Skin epidermis (tissue), 12 donors: ENCODE results near the gene LRRC27.
"Not testable (repeated sequence)": the region's sequence is repeated elsewhere in the genome, so short reads cannot be mapped to it uniquely, and the experiment has no call there.

ENCODE experiments used
- H3K27ac ChIP-seq, 21 experiments: fragments of 200-600 bp; sonication (generic) in 11 of 21; one replicate each; pipeline ENCODE4 v1.5.0; 2020; ENCODE audit warnings: mild to moderate bottlenecking in 3 of 21, inconsistent platforms in 2 of 21, moderate library complexity in 2 of 21
- H3K4me3 ChIP-seq, 7 experiments: fragments of 200-600 bp; sonication (generic) in 2 of 7; one replicate each; pipeline ENCODE4 v1.5.0; 2020; ENCODE audit warnings: inconsistent platforms in 2 of 7, mild to moderate bottlenecking in 2 of 7, moderate library complexity in 1 of 7

Gene LRRC27

DNA sequence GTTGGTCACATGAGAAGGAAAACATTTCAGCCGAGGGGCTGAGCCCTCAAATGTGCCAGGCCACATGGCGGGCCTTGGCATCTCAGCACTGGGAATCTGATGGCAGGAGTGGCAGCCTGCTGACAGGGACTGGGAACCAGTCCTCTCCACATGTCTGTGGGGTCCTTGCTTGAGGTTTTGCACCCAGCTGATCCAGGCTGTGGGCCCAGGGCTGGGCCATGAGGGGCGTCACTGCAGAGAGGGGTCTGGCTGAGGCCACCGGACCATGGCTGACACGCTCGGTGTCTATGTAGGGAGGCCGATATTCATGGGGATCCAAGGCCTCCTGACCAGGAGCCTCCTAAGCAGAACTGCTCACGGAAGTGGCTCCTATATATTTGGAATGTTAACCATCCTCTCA is 34.0 kb downstream of the LRRC27 start:
- Histone ChIP-seq H3K4me3 (no peak overlapping the region), H3K27ac (no peak overlapping the region)

DNA sequence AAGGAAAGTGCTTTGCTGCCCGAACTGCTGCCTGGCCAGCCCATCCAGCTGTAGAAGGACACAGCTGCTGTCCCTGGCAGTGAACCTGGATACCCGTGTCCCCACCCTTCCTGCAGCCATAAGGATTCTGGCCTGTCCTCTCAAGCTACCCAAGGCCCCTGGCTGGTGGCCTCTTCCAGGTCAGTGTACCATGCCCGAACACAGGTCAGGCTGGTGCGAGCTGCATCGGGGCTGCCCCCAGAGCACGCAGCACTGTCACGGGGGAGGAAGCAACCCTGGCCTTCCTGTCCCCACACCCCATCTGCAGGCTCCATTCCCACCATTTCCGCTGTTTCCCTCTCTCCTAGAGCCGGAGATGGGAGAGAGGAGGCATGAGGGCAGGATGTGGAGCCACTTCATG is 34.5 kb downstream of the LRRC27 start:
- Histone ChIP-seq H3K4me3 (no peak overlapping the region), H3K27ac (no peak overlapping the region)

DNA sequence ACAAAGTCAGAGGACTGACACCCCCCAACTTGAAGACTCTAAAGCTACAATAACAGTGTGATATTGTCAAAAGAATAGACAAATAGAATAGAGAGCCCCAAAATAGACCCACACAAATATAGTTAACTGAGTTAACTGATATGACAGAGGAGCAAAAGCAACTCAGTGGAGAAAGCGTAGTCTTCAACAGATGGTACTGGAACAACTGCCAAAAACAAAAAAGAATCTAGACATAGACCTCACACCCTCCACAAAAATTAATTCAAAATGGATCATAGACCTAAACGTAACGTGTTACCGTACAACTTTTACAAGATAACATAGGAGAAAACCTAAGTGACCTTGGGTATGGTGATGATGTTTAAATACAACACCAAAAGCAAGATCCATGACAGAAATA is 36.4 kb downstream of the LRRC27 start:
- H3K4me3 ChIP-seq = no peak overlapping the region
- H3K27ac ChIP-seq = no peak overlapping the region

DNA sequence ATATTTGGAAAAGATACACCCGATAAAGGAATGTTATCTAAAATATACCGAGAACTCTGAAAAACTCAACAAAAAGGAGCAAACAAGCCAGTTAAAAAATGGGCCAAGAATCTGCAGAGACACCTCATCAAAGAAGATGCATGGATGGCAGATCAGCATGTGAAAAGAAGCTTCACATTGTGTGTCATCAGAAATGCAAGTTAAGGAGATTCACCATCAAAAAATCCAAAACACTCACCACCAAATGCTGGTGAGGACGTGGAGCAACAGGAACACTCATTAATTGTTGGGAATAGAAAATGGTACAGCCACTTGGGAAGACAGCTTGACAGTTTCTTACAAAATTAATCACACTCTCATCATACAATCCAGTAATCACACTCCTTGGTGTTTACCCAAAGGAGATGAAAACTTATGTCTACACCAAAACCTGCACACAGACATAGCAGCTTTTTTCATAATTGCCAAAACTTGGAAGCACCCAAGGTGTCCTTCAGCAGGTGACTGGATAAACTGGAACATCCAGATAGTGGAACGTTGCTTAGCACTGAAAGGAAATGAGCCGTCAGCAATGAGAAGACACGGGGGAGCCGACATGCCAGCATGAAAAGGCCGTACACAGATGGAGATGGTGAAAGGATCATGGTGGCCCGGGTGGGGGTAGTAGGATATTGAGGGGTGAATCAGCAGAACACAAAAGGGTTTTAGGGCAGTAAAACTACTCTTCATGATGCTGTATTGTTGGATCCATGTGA is 37.1 kb downstream of the LRRC27 start:
- Histone ChIP-seq H3K27ac (no peak overlapping the region), H3K4me3 (no peak overlapping the region)

DNA sequence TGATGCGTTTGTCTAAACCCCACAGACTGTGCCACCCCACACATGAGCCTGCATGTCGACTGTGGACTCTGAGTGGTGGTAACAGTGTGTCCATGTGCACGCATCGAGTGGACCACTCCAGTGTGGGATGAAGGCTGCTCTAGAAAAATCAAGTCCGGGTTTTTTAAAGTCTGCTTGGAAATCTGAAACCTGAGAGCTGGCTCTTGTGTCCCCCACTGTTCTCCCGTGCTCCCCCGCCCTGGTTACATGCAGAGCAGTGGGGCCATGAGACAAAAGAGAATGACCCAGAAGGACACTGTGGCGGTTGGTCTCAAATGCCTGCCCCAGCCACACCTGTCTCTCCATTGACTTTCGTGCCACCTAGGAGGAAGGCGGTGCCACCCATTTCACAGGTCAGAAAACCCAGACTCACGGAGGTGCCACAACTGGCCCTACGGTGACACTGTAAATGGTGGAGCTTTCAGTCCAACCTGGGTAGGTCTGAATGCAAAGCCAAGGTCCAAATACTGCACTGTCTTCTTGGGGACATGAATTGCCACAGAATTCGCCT is 37.7 kb downstream of the LRRC27 start:
- no peak overlapping the region for H3K4me3 ChIP-seq
- H3K27ac ChIP-seq = no peak overlapping the region

DNA sequence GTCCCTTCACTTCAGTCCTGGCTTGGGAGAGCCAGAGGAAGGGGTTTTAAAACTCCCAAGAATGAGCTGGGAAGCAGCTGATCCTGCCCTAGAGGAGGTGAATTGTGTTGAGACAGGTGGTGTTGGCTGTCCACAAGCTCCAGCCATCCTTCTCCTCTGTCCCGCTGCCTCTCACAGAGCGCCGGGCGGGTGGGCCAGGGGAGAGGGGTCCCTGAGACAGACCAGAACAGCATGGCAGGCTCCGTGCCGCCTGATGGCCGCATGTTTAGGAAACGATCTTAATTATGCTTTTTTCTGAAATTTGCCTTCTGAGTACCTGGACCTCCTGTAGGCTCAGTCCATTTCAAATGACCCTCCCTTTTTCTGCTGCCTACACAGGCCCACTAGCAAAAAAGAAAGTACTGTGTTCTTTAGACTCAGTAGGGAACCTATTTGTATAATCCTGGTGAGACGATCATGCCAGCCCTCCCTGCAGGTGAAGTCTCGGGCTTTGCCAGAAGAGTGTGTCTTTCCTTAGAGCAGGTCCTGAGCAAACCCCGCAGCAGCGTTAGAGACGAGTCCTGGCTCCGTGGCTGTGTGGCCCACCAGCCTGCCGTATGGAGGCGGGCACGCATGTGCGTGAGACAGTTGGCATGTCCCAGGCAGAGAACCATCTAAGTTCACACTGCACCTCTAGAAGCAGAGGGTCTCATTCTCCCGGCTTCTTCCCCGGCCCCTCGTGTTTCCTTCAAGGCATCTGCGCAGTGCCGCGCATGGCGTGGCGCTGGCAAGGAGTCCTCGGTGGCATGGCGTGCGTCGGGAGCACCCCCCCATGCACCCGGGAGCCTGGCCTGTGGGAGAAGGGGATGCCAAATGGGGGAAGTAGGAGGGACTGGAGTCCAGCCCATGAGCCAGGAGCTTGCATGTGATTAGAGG is 38.7 kb downstream of the LRRC27 start:
- no peak overlapping the region for H3K27ac ChIP-seq
- H3K4me3 ChIP-seq = no peak overlapping the region

DNA sequence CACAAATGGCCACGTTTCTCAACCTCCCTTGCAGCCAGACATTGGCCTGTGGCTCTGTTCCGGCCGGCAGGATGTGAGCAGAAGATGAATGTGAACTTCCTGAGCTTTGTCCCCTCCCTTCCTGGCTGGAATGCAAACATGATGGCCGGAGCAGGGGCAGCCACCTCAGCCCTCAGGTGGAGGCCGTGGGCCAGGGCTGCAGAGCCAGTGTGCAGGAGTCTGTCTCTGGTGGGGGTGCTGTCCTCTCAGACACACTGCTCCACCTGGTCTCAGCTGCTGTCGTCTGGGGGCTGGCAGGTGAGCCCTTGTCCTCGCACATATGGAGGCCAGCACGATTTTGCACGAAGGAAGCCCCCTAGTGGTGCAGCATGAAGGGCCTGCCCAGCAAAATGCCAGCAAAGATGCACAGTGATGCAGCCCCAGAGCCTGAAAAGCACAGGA is 39.7 kb downstream of the LRRC27 start:
- H3K4me3 ChIP-seq = no peak overlapping the region
- no peak overlapping the region for H3K27ac ChIP-seq

DNA sequence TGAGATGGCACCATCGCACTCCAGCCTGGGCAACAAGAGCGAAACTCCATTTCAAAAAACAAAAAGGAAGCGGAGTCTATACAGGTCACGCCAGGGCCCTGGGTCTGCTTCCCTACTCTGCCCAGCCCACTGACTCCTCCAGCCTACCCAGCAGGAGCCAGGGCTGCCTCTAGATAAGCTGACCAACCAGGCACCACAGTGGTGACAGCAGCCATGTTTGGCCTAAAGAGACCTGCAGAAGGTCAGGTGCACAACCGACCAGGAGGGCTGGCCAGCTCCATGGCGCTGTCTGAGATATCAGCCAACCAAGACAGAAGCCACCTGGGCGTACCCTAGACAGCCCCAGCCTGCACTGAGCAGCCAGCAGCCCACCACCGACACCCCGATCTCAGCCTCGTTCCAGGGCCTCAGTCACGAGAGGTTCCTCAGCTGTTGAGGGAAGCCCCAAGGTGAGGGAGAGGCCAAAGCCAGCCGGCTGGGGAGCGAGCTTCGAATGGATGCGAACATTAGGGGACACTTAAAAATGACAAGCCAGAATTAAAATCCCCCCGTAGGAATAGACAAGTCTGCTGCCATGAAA is 40.6 kb downstream of the LRRC27 start:
- H3K27ac ChIP-seq = no peak overlapping the region
- no peak overlapping the region for H3K4me3 ChIP-seq

DNA sequence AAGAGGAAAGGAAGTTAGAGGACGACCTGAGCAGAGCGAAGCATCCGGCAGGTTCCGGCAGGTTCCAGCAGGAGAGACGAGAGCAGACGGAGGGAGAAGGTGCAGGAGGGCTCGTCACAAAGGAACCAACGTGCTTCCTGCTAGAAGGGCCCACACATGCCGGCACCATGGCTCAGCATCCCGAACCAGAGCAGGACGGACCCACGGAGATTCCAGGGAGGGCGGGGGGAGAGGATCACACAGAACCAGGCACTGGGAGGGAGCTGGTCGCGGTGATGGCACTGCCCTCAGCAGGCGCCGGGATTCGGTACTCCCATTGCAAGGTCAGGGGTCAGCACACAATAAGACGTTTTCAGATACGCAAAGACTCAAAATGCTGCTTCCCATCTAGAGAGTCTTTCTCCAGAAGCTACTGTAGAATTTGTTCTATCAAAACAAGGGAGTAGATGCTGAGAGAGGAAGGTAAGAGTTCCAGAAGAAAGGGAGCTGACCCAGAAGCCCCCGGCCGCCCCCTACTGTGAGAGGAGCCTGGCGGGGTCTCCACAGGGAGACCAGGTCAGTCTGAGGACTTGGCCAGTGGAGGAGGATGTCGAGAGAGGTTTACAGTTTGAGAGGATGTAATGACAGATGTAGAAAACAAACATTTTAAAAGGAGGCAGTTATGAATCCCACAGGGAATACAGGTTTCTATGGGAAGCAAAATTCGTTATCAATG is 41.4 kb downstream of the LRRC27 start:
- H3K27ac ChIP-seq = no peak overlapping the region
- H3K4me3 ChIP-seq = no peak overlapping the region

DNA sequence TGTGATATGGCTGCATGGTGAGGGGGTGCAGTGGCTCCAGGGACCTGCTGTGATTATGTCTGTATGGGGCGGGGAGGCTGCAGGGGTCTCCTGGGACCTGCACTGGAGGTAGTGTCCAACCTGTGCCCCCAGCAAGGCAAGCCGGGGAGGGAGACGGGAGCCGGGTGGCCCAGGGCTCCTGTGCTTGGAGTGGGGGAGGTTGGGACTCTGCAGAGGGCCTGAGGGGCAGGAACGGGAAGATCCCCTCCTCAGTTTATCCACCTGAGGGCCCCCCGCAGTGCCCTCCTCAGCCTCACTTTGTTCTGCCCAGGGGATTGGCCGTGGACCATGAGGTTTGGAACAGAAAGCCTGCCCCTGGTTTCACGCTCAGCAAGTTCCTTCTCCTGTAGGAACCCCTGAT is 42.2 kb downstream of the LRRC27 start:
- no peak overlapping the region for H3K4me3 ChIP-seq
- no peak overlapping the region for H3K27ac ChIP-seq

DNA sequence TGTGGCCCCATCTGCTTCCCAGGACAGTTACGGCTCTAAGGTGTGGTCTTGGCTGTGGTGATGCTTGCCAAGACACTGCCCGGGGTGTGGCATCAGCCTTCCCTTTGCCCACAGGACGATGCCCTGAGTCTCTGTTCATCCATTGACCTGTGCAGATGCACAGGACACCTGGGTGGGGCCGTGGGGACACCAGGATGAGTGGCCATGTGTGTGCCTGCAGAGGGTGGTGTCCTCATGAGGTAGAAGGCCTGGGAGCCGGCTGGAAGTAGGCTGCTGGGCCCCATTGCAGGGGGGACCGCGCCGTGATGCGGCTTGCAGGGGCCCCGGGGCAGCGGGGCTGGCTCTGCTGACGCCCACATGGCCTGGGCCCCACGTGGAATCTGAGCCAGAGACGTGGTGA is 42.6 kb downstream of the LRRC27 start:
- no peak overlapping the region for H3K4me3 ChIP-seq
- H3K27ac ChIP-seq = no peak overlapping the region

DNA sequence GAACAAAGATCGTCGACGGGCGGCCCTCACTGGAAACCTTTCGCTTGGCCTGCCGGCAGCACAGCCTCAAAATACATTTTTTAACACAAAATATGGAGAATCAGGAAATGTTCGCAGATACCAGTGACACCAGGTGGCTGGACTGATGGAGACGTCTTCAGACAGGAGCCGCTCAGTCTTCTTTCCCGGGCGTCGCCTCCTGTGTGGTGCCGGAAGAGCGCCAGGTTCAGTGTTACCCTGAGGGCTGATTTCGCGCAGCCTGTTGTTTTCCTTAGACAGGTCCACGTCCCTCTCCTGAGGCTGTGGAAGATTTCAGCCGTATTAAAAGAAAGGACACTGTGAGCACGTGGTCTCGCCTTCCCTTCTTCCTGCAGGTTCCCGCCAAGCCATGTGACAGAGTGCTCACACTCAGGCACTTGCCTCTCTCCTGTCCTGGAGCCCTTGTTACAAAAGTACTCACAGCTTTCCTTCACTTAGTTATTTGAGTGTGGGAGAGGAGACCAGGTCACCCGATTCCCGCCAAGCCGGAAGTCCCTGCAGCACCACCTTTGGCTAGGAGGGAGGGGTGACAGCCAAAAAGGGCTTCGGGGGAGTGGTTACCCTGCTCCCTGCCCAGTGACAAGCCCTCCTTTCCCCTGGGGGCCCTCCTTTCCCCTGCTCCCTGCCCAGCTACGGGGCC is 43.3 kb downstream of the LRRC27 start:
- Histone ChIP-seq H3K4me3 (no peak overlapping the region), H3K27ac (peak overlapping the region in 1 of 21 experiments; percentile 6)

DNA sequence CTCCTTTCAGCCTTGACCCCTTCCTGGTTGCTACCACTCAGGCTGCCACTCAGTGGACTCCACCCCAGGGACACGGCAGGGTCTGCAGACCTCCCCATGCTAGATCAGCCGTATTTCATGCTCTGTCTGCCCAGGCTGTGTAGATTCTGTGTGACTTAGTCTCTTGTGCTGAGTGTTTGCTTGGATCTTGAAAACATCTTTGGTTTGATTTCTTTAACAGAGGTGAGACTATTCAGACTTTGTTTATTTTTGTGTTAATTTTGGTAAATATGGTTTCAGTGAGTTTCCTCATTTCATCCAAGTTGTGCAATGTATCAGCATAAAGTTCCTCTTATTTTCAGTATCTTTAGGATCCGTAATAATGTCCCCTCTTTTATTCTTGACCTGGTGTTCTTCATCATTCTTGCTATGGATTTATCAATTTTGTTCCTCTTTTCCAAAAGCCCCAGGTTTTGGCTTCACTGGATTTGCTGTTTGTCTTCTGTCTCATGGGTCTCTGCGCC is 43.9 kb downstream of the LRRC27 start:
- no peak overlapping the region for H3K4me3 ChIP-seq
- peak overlapping the region in 1 of 21 experiments; percentile 6 for H3K27ac ChIP-seq

DNA sequence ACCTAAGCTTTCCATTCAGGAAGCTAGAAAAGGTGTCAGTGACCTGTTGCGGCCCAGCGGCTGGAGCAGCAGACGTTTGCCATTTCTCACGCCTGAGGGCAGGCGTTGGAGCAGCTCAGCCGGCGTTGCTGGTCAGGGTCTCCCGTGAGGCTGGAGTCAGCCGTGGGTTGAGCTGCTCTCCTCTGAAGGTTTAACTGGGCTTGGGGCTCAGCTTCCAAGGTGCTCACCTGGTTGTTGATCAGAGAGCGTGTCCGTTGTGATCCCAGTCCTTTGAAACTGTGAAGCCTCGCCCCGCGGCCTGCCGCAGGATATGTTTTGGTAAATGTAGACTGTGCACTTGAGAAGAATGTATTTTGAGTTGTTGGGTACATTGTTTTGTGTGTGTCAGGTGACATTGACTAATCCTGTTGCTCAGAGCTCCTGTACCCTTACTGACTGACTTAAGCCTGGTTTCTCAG is 44.4 kb downstream of the LRRC27 start:
- Histone ChIP-seq H3K4me3 (no peak overlapping the region), H3K27ac (no peak overlapping the region)

DNA sequence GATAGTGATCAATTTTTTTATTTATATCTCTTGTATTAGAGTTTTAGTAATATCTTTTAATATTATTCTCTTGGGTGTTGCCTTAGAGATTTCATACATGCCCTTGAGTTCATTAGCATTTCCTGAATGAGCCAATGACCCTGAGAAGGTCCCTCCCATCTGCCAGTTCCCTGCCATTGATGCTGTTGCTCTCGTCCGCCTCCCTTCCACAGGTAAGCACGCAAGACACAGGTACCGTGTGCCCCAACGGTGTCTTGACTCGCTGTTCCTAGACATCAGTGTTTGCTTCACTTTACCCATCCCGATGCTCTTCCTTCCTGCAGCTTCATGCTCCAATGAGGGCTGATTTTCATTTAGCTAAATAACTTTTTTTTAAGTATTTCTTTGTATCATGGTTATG is 45.3 kb downstream of the LRRC27 start:
- no peak overlapping the region for H3K4me3 ChIP-seq
- no peak overlapping the region for H3K27ac ChIP-seq

DNA sequence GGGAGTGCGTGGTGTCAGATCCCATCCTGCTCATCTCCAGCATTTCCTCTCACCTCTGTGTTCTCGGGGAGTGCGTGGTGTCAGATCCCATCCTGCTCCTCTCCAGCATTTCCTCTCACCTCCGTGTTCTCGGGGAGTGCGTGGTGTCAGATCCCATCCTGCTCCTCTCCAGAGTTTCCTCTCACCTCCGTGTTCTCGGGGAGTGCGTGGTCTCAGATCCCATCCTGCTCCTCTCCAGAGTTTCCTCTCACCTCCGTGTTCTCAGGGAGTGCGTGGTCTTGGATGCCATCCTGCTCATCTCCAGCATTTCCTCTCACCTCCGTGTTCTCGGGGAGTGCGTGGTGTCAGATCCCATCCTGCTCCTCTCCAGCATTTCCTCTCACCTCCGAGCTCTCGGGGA is 47.0 kb downstream of the LRRC27 start:
- not testable (repeated sequence) for H3K27ac ChIP-seq, H3K4me3 ChIP-seq

DNA sequence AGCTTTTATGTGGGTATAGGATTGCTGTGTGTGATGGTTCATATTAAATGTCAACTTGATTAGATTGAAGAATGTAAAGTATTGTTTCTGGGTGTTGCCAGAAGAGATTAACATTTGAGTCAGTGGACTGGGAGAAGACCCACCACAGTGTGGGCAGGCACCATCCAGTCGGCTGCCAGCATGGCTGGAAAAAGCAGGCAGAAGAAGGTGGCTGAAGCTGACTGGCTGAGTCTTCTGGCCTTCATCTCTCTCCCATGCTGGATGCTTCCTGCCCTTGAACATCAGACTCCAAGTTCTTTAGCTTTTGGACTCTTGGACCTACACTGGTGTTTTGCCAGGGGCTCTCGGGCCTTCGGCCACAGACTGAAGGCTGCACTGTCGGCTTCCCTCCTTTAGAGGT is 49.0 kb downstream of the LRRC27 start:
- not testable (repeated sequence) for H3K4me3 ChIP-seq
- H3K27ac ChIP-seq = peak overlapping the region in 3 of 21 experiments; percentile 55 to 77 (median 56)

DNA sequence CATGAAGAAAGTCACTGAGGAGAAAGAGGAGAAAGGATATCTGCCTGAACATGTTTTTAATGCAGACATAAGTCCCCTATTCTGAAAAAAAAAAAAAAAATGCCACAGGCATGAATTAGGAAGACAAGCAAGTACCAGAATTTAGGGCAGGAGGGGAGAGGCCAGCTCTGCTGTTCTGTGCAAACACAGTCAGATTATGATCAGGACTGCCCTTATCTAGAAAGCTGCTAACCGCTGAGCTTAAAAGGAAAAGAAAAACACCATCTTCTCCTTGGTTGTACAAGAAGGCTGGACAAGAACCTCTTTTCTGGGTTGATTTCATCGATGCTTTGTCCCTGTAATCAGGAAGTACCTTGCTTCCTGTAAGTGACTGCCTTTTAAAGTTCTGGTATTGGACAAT is 49.7 kb downstream of the LRRC27 start:
- H3K4me3 ChIP-seq = no peak overlapping the region
- peak overlapping the region in 9 of 21 experiments; percentile 7 to 77 (median 55) for H3K27ac ChIP-seq
